ENCODE data around the gene MBL2. TPM values are rescaled to one million over a fixed set of nuclear protein-coding genes. Genes with fewer than 3 reads are reported as not detected.

MBL2 gene
- total RNA-seq, result not detected

- Histone ChIP-seq H3K36me3 (no peaks in the 10 kb centered on the region), H3K9me3 (no peaks in the 10 kb centered on the region), H3K4me1 (ENCODE audit: control insufficient read depth in 1 of 2, low read depth in 2 of 2) (peaks cover 0 to 5% of the 10 kb centered on the region in 2 donors), H3K27ac (no peak within 1 kb of the TSS), H3K4me3 (no peak within 1 kb of the TSS), H3K27me3 (replicated peaks; ENCODE audit: insufficient read depth) (no peaks in the 10 kb centered on the region)
- no peak for ATAC-seq (ENCODE audit: insufficient number of reproducible peaks, low FRiP score, low read depth)
- DNase-seq (ENCODE audit: low spot score), result no peak
- no peak for TF ChIP-seq CTCF (IDR thresholded peaks at IDR 0.05)
Measured at GRCh38 chr10:52772623-52773022, at the start of gene MBL2. Gene MBL2 (minus strand): TSS chr10:52772784. CDS start chr10:52771635, 1,149 bp downstream.

- ATAC-seq (ENCODE audit: insufficient number of reproducible peaks, low FRiP score, low read depth) (no peak), DNase-seq (ENCODE audit: low spot score) (no peak)
- no peak overlapping the region for H3K27ac ChIP-seq
- no peak overlapping the region for H3K4me3 ChIP-seq
- H3K27me3 ChIP-seq (replicated peaks; ENCODE audit: insufficient read depth), result no peaks in the 10 kb centered on the region
- H3K4me1 ChIP-seq (ENCODE audit: control insufficient read depth in 1 of 2, low read depth in 2 of 2), result no peaks in the 10 kb centered on the region
- H3K9me3 ChIP-seq, result no peaks in the 10 kb centered on the region
- no peaks in the 10 kb centered on the region for H3K36me3 ChIP-seq
- TF ChIP-seq CTCF (IDR thresholded peaks at IDR 0.05), result no peak
Measured at GRCh38 chr10:52820309-52820708, 47.7 kb upstream of the MBL2 start.

GRCh38 chr10:52818019-52818418 lies 45.4 kb upstream of the MBL2 start:
- DNase-seq (ENCODE audit: low spot score) (no peak), ATAC-seq (ENCODE audit: insufficient number of reproducible peaks, low FRiP score, low read depth) (no peak)
- Histone ChIP-seq H3K27me3 (replicated peaks; ENCODE audit: insufficient read depth) (no peaks in the 10 kb centered on the region), H3K36me3 (no peaks in the 10 kb centered on the region), H3K9me3 (no peaks in the 10 kb centered on the region), H3K4me1 (ENCODE audit: control insufficient read depth in 1 of 2, low read depth in 2 of 2) (no peaks in the 10 kb centered on the region), H3K27ac (no peak overlapping the region), H3K4me3 (no peak overlapping the region)
- TF ChIP-seq CTCF (IDR thresholded peaks at IDR 0.05), result no peak

- H3K36me3 ChIP-seq, result no peaks in the 10 kb centered on the region
Measured at GRCh38 chr10:52814506-52814905, 41.9 kb upstream of the MBL2 start.

GRCh38 chr10:52811776-52812175 lies 39.2 kb upstream of the MBL2 start:
- H3K4me1 ChIP-seq (ENCODE audit: control insufficient read depth in 1 of 2, low read depth in 2 of 2), result no peaks in the 10 kb centered on the region
- ATAC-seq (ENCODE audit: insufficient number of reproducible peaks, low FRiP score, low read depth) (no peak), DNase-seq (ENCODE audit: low spot score) (no peak)
- no peak overlapping the region for H3K27ac ChIP-seq
- no peaks in the 10 kb centered on the region for H3K9me3 ChIP-seq
- H3K36me3 ChIP-seq, result no peaks in the 10 kb centered on the region
- no peak for TF ChIP-seq CTCF (IDR thresholded peaks at IDR 0.05)
- no peak overlapping the region for H3K4me3 ChIP-seq
- no peaks in the 10 kb centered on the region for H3K27me3 ChIP-seq (replicated peaks; ENCODE audit: insufficient read depth)

More at GRCh38 chr10:52814506-52814905, 41.9 kb upstream of the MBL2 start:
- H3K4me3 ChIP-seq, result no peak overlapping the region
- H3K27ac ChIP-seq, result no peak overlapping the region
- no peaks in the 10 kb centered on the region for H3K4me1 ChIP-seq (ENCODE audit: control insufficient read depth in 1 of 2, low read depth in 2 of 2)
- no peaks in the 10 kb centered on the region for H3K27me3 ChIP-seq (replicated peaks; ENCODE audit: insufficient read depth)
- ATAC-seq (ENCODE audit: insufficient number of reproducible peaks, low FRiP score, low read depth) (no peak), DNase-seq (ENCODE audit: low spot score) (no peak)
- TF ChIP-seq CTCF (IDR thresholded peaks at IDR 0.05), result no peak
- no peaks in the 10 kb centered on the region for H3K9me3 ChIP-seq
